Neural crest cell (in vitro differentiated cells): ENCODE data around the gene RITA1. TPM values are rescaled to one million over a fixed set of nuclear protein-coding genes. Genes with fewer than 3 reads are reported as not detected.

Experiments
- DNase-seq: peaks from one replicate; pipeline ENCODE4 v3.0.0; 2021; ENCODE audit warnings: low read depth, mixed read lengths, low spot score
- H3K27ac Mint-ChIP-seq: one replicate; pipeline ENCODE4 v1.8.0; 2021; ENCODE audit warnings: mild to moderate bottlenecking, mixed read lengths; ENCODE audit not compliant: unreplicated experiment
- H3K27me3 Mint-ChIP-seq: 2 replicates; pipeline ENCODE4 v1.8.0; 2021; ENCODE audit warnings: low read depth, mild to moderate bottlenecking, mixed read lengths
- H3K36me3 Mint-ChIP-seq: 2 replicates; pipeline ENCODE4 v1.8.0; 2021; ENCODE audit warnings: low read depth, mild to moderate bottlenecking, mixed read lengths
- H3K4me1 Mint-ChIP-seq: 2 replicates; pipeline ENCODE4 v1.8.0; 2021; ENCODE audit warnings: mixed read lengths
- H3K4me3 Mint-ChIP-seq: one replicate; pipeline ENCODE4 v1.8.0; 2021; ENCODE audit warnings: mild to moderate bottlenecking, mixed read lengths
- H3K9me3 Mint-ChIP-seq: 2 replicates; pipeline ENCODE4 v1.8.0; 2021; ENCODE audit warnings: mixed read lengths
- microRNA-seq: library from miRNA; unstranded; fragments of <30 nt; microRNA quantifications from one replicate; pipeline ENCODE4, GENCODE V29; 2020
- total RNA-seq: library from RNA; stranded (reverse); gene quantifications from 2 replicates; pipeline ENCODE4 v1.2.1, GENCODE V29; 2021
- TF ChIP-seq, protein P1 (sequence below): fragments of 200-600 bp; sonication (generic); conservative IDR thresholded peaks from 2 replicates; pipeline ENCODE4 v1.5.0; 2021; ENCODE audit warnings: antibody characterized with exemption, mild to moderate bottlenecking

Gene RITA1
- total RNA-seq, 1 donor from 2014 or later = 20.1 TPM

DNA sequence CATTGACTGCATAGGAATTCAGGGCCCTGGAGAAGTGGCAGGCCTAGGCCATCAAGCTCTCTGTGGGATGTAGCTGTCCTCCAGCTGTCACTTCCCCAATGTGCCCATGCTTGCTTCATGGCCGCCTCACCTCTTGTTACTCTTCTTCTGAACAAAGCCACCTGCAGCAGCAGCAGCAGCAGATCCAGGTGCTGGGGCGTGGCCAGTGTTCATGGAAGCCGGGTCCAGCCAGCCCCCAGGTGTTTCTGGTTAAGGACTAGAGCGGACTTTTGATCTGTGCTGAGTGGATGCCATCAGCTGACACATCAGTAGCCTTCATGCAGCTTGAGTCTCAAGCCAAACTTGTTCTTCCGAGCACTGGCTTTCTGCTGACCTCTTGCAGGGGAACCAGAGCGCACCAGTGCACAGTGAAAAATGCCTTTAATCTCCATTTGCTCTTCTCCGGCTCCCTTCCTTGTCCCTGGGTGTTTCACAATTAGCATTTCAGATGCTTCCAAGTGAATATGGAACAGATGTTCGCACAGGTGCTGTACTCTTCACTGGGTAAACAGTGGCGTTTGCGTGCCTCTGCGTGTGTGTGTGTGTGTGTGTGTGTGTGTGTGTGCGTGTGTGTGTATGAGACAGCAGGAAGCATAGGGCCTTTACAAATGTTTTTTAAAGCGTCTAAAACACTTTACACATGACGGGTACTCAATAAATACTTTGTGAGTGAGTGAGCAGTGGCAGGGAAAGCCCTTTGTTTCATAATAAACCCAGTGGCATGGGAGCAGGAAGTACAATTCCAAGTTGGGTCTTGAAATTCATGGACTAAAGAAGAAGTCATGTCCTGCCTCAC is 55.9 kb downstream of the RITA1 start:
- H3K4me1 Mint-ChIP-seq = peaks cover 40% of the 10 kb centered on the region
- H3K9me3 Mint-ChIP-seq = no peaks in the 10 kb centered on the region
- H3K36me3 Mint-ChIP-seq = peaks cover 2% of the 10 kb centered on the region
- no peak for DNase-seq
- H3K27ac Mint-ChIP-seq = no peak overlapping the region
- TF ChIP-seq, protein P1, sequence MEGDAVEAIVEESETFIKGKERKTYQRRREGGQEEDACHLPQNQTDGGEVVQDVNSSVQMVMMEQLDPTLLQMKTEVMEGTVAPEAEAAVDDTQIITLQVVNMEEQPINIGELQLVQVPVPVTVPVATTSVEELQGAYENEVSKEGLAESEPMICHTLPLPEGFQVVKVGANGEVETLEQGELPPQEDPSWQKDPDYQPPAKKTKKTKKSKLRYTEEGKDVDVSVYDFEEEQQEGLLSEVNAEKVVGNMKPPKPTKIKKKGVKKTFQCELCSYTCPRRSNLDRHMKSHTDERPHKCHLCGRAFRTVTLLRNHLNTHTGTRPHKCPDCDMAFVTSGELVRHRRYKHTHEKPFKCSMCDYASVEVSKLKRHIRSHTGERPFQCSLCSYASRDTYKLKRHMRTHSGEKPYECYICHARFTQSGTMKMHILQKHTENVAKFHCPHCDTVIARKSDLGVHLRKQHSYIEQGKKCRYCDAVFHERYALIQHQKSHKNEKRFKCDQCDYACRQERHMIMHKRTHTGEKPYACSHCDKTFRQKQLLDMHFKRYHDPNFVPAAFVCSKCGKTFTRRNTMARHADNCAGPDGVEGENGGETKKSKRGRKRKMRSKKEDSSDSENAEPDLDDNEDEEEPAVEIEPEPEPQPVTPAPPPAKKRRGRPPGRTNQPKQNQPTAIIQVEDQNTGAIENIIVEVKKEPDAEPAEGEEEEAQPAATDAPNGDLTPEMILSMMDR = no peak
- H3K27me3 Mint-ChIP-seq = no peaks in the 10 kb centered on the region
- H3K4me3 Mint-ChIP-seq = no peak overlapping the region

Small RNAs within 50 kb of the gene (microRNA-seq; reads per million reads assigned to microRNA genes)
- 2.4 reads per million for gene MIR7106

Other genes with a start within 250 kb of the RITA1 start
- 0.48 and 0.54 TPM in 2 replicates for gene OAS3, start 247.2 kb upstream of the RITA1 start, total RNA-seq
- gene OAS2, start 207.2 kb upstream of the RITA1 start, total RNA-seq = not detected in 2 replicates
- 8.1 and 8.4 TPM in 2 replicates for gene DTX1, start 129.0 kb upstream of the RITA1 start, total RNA-seq
- gene RASAL1, start 50.0 kb upstream of the RITA1 start, total RNA-seq = not detected in 2 replicates
- gene CFAP73, start 36.0 kb upstream of the RITA1 start, total RNA-seq = not detected in 2 replicates
- gene DDX54, start 243 bp upstream of the RITA1 start, total RNA-seq = 68.5 and 69.7 TPM in 2 replicates
- gene TPCN1, start 35.7 kb downstream of the RITA1 start, total RNA-seq = 18.3 and 18.9 TPM in 2 replicates
- gene SLC8B1, start 149.4 kb downstream of the RITA1 start, total RNA-seq = 7.1 and 7.3 TPM in 2 replicates
- gene PLBD2, start 172.9 kb downstream of the RITA1 start, total RNA-seq = 33.4 and 36.6 TPM in 2 replicates
- not detected in 2 replicates for gene SDS, start 218.2 kb downstream of the RITA1 start, total RNA-seq
- 1.5 and 3.3 TPM in 2 replicates for gene SDSL, start 236.7 kb downstream of the RITA1 start, total RNA-seq